Neutrophil (primary cell): ENCODE measurements around the gene BTAF1.
"Not testable (repeated sequence)": the region's sequence is repeated elsewhere in the genome, so short reads cannot be mapped to it uniquely, and the experiment has no call there.

ENCODE experiments used
- H3K27ac ChIP-seq: fragments of 200-600 bp; sonication (generic); 2 replicates; pipeline ENCODE4 v1.5.1; 2016; ENCODE audit warnings: mild to moderate bottlenecking, moderate library complexity
- H3K27me3 ChIP-seq: fragments of 200-600 bp; sonication (generic); 2 replicates; pipeline ENCODE4 v1.6.0; 2016; ENCODE audit warnings: mild to moderate bottlenecking
- H3K36me3 ChIP-seq: fragments of 200-600 bp; sonication (generic); 2 replicates; pipeline ENCODE4 v1.5.1; 2017
- H3K4me1 ChIP-seq, 2 experiments: fragments of 200-600 bp in 1 of 2; sonication (generic) in 1 of 2; 1 replicate in 1 of 2; 2 replicates in 1 of 2; pipeline versions ENCODE4 v1.5.1 to v1.6.1; 2013 to 2016; ENCODE audit warnings: low read depth in 1 of 2, low read length in 1 of 2, mild to moderate bottlenecking in 1 of 2, moderate library complexity in 1 of 2; ENCODE audit not compliant: control insufficient read depth in 1 of 2, insufficient read depth in 1 of 2
- H3K4me3 ChIP-seq, 2 experiments: fragments of 200-600 bp in 1 of 2; sonication (generic) in 1 of 2; 1 replicate in 1 of 2; 2 replicates in 1 of 2; pipeline ENCODE4 v1.5.1; 2013 to 2016; ENCODE audit warnings: low read depth in 1 of 2, low read length in 1 of 2, mild to moderate bottlenecking in 1 of 2, moderate library complexity in 1 of 2
- H3K9me3 ChIP-seq: fragments of 200-600 bp; sonication (generic); 2 replicates; pipeline ENCODE4 v1.5.1; 2016
- CTCF ChIP-seq: fragments of 200-600 bp; sonication (generic); IDR thresholded peaks from 2 replicates; pipeline ENCODE4 v1.5.1; 2016; ENCODE audit warnings: antibody characterized with exemption

BTAF1 gene

GRCh38 chr10:92031580-92031979 is 108.0 kb downstream of the BTAF1 start:
- TF ChIP-seq CTCF = no peak
- Histone ChIP-seq H3K36me3 (peaks cover 62% of the 10 kb centered on the region), H3K4me3 (no peak overlapping the region)

DNA sequence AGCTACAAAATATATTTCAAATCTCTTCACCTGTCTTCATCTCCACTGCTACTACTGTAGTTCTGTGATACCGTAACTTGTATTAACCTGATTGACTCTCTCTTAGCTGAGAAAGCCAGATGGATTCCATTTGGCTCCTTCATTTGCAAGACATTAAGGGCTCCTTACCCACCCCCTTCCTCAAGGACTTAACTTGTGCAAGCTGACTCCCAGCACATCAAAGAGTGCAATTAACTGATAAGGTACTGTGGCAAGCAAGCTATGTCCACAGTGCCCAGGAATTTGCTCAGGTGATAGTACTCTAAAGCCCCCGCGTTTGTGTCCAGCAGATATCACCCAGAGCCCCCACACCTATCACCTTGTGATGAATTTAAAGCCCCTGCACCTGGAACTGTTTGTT is 109.5 kb downstream of the BTAF1 start:
- H3K36me3 ChIP-seq = peaks cover 47% of the 10 kb centered on the region
- H3K27me3 ChIP-seq, H3K9me3 ChIP-seq, H3K4me3 ChIP-seq, H3K27ac ChIP-seq, H3K4me1 ChIP-seq: not testable (repeated sequence)

More at GRCh38 chr10:92031580-92031979, 108.0 kb downstream of the BTAF1 start:
- H3K4me1 ChIP-seq = no peaks in the 10 kb centered on the region
- no peak overlapping the region for H3K27ac ChIP-seq
- H3K9me3 ChIP-seq = no peaks in the 10 kb centered on the region
- H3K27me3 ChIP-seq = no peaks in the 10 kb centered on the region

GRCh38 chr10:92038949-92039348 is 115.4 kb downstream of the BTAF1 start:
- Histone ChIP-seq H3K27me3 (no peaks in the 10 kb centered on the region), H3K27ac (no peak overlapping the region), H3K36me3 (no peaks in the 10 kb centered on the region), H3K4me3 (no peak overlapping the region), H3K9me3 (no peaks in the 10 kb centered on the region), H3K4me1 (no peaks in the 10 kb centered on the region)
- TF ChIP-seq CTCF = no peak

GRCh38 chr10:92042541-92042940 is 119.0 kb downstream of the BTAF1 start:
- H3K4me1 ChIP-seq = peaks cover 0 to under 1% of the 10 kb centered on the region in 2 experiments
- TF ChIP-seq CTCF = no peak
- peaks cover 13% of the 10 kb centered on the region for H3K27me3 ChIP-seq
- H3K36me3 ChIP-seq = no peaks in the 10 kb centered on the region
- H3K9me3 ChIP-seq = no peaks in the 10 kb centered on the region
- no peak overlapping the region for H3K4me3 ChIP-seq
- no peak overlapping the region for H3K27ac ChIP-seq

- no peak for TF ChIP-seq CTCF
- H3K4me3 ChIP-seq = no peak overlapping the region
- H3K36me3 ChIP-seq = no peaks in the 10 kb centered on the region
Observed at GRCh38 chr10:92045641-92046106, 122.1 kb downstream of the BTAF1 start.

GRCh38 chr10:92047215-92047614 is 123.6 kb downstream of the BTAF1 start:
- Histone ChIP-seq H3K9me3 (no peaks in the 10 kb centered on the region), H3K27ac (no peak overlapping the region), H3K4me1 (peaks cover 0 to 9% of the 10 kb centered on the region in 2 experiments), H3K36me3 (peaks cover 8% of the 10 kb centered on the region), H3K27me3 (peaks cover 13% of the 10 kb centered on the region), H3K4me3 (no peak overlapping the region)
- no peak for TF ChIP-seq CTCF

More at GRCh38 chr10:92045641-92046106, 122.1 kb downstream of the BTAF1 start:
- peaks cover 0 to 9% of the 10 kb centered on the region in 2 experiments for H3K4me1 ChIP-seq
- no peak overlapping the region for H3K27ac ChIP-seq
- no peaks in the 10 kb centered on the region for H3K9me3 ChIP-seq
- H3K27me3 ChIP-seq = peaks cover 13% of the 10 kb centered on the region
